Omental fat pad (tissue), 4 donors: ENCODE measurements around the gene TSEN15. TPM values are rescaled to one million over a fixed set of nuclear protein-coding genes. Genes with fewer than 3 reads are reported as not detected.

Source experiments
- ATAC-seq: fragments of 150-250 bp; one replicate; pipeline ENCODE4 v1.9.1; 2016; ENCODE audit warnings: mild to moderate bottlenecking, moderate library complexity; ENCODE audit not compliant: low FRiP score
- DNase-seq: peaks from one replicate; pipeline ENCODE4 v3.0.0-alpha.2; 2019; ENCODE audit warnings: low spot score
- total RNA-seq, 4 donors: library from RNA; depleted of rRNA; stranded (reverse); fragments of >200 nt; gene quantifications; one replicate each; pipeline ENCODE4 v1.1.0, GENCODE V29; 2016
- TF ChIP-seq, protein P1 (sequence below), 3 donors: fragments of 450-650 bp; IDR thresholded peaks; one replicate each; pipeline ENCODE4 v1.5.1; 2016 to 2017; ENCODE audit warnings: antibody characterized with exemption in 3 of 3, mild to moderate bottlenecking in 3 of 3, moderate library complexity in 2 of 3

Gene TSEN15
- total RNA-seq, 4 donors from 2014 or later = 16.2 to 29.0 (median 23.8) TPM

DNA sequence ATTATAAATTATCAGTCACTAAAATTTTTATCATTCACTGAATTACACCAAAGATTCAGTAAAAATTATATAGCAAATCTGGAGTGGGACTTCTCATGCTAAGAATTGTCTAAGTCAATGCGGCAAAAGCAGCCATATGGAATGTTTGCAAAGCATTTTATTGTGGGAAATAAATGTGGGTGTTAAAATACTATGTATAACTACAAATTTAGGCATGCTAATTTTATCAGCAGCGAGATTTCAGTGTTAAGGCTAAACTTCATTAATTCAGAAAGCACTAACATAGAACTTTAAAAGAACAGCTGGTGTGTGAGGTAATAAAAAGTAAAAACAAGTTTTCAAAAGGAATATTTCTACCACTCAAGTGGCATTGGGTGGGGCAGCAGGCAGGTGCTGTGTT is 35.4 kb upstream of the TSEN15 start:
- TF ChIP-seq, protein P1, sequence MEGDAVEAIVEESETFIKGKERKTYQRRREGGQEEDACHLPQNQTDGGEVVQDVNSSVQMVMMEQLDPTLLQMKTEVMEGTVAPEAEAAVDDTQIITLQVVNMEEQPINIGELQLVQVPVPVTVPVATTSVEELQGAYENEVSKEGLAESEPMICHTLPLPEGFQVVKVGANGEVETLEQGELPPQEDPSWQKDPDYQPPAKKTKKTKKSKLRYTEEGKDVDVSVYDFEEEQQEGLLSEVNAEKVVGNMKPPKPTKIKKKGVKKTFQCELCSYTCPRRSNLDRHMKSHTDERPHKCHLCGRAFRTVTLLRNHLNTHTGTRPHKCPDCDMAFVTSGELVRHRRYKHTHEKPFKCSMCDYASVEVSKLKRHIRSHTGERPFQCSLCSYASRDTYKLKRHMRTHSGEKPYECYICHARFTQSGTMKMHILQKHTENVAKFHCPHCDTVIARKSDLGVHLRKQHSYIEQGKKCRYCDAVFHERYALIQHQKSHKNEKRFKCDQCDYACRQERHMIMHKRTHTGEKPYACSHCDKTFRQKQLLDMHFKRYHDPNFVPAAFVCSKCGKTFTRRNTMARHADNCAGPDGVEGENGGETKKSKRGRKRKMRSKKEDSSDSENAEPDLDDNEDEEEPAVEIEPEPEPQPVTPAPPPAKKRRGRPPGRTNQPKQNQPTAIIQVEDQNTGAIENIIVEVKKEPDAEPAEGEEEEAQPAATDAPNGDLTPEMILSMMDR (IDR thresholded peaks at IDR 0.05) = no peak
- ATAC-seq (no peak), DNase-seq (no peak)

DNA sequence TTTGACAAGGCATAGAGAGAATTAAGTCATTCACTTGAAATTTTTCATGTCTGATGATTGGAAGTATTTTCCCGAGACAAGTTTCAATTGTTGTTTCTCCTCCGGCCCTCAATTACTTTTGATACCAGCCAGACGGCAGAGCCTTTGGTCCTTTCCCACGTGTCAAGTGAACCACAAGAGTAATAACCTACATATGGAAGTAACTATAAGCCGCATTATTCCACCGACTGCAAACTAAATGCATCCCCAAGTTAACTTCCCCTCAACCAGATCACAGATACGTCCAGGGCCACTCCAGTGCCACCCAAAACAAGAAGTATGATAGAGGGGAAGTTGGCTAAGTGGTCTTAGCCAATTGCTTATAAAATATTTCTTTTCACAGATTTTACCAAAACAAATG is 34.2 kb upstream of the TSEN15 start:
- ATAC-seq (no peak), DNase-seq (no peak)
- TF ChIP-seq, protein P1 (IDR thresholded peaks at IDR 0.05) = no peak

DNA sequence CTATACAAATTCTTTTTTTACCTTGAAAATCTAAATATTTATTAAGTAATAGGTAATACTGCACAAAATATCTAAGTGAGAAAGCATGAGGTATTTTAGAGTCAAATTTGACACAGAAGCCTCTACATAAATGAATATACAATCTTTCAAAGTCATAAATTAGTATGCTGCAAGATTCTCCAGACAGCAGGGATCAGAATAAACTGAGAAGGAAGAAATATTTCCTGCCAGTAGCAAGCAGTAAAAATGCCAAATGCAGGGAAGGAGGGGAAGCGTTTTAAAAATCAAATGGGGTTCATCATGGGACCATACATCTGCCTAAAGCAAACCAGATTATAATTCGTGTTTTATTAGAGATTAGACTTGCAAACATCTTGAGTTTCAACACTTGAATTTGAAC is 32.9 kb upstream of the TSEN15 start:
- no peak for ATAC-seq

DNA sequence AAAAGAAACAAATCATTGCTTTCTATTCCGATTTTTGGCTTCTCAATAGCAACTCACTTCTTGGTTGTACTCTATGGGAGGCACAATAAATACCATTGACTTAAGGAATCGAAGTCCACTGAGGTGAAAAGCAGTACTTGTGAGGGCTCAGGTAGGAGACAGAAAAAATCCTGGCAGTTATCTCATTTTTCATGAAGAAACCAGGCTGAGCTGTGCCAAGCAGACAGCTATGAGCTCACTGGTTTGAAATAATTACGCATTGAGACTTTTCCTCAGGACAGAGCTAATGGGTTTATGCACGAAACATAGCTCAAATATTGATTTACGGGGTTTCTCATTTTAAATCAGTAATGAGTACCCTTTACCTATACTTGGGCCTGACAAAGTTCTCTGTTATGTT is 32.5 kb upstream of the TSEN15 start:
- TF ChIP-seq, protein P1 (IDR thresholded peaks at IDR 0.05) = no peak
- DNase-seq = no peak
- ATAC-seq = no peak

More for the DNA sequence above, 32.9 kb upstream of the TSEN15 start:
- TF ChIP-seq, protein P1 (IDR thresholded peaks at IDR 0.05) = no peak
- no peak for DNase-seq

DNA sequence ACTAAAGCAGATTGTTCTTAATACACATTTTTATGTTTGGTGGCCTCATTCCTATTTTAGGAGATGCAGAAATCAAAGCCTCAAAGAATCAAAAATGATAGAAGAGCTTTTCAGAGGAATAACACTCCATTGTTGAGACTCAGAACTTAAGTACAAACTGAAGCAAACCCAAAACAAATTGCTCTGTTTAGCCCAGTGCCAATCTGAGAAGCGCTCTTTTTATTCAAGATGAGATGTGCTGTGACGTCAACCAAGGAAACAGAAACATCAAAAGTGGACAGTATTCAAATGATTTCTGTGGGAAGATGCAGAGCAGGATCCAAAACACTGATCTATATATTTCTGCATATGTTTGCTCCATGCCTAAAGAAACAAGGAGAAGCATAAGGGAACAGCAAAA is 32.0 kb upstream of the TSEN15 start:
- TF ChIP-seq, protein P1 (IDR thresholded peaks at IDR 0.05) = no peak
- ATAC-seq (no peak), DNase-seq (no peak)

DNA sequence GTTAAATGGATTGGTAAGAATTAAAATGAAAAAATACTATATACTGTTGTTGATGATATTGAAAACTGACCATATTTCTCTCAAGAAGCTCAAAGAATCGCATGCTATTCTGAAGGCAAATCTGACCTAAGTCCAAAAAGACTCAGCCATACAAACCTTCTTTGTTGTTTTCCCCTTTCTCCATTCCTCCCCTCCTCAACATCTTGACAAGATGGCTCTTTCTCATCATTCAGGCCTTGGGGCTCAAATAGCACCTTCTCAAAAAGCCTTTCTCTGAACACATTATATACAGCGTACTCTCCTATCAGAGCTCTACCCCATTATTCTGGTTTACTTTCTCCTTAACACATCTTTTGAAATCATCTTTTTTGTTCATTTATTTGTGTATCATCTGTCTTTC is 31.2 kb upstream of the TSEN15 start:
- no peak for ATAC-seq
- TF ChIP-seq, protein P1 (IDR thresholded peaks at IDR 0.05) = no peak
- DNase-seq = no peak

DNA sequence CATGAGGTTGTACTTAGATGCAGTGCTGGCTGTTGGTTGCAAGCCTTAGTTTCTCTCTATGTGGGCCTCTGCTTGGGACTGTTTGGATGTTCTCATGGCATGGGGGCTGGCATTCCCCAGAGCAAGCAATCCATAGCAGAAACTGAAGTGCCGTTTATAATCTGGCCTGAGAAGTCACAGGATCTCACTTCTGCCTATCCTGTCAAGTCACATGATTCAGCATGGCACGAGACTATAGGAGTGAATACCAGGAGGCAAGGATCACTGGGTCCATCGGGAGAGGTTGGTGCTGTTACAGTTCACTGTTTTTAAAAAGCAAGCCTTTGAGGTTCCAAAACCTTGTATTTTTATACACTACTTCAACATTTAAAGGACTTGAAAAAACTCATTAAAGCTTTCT is 30.7 kb upstream of the TSEN15 start:
- ATAC-seq (no peak), DNase-seq (no peak)
- TF ChIP-seq, protein P1 (IDR thresholded peaks at IDR 0.05) = no peak
